Hepatocyte (in vitro differentiated cells): Measurements from ENCODE around the gene SLC25A33. TPM values are rescaled to one million over a fixed set of nuclear protein-coding genes. Genes with fewer than 3 reads are reported as not detected.
"Not testable (repeated sequence)": the region's sequence is repeated elsewhere in the genome, so short reads cannot be mapped to it uniquely, and the experiment has no call there.

ENCODE experiments used
- DNase-seq: peaks from one replicate; pipeline ENCODE4 v3.0.0-alpha.2; 2016; ENCODE audit warnings: low spot score
- H2AFZ ChIP-seq: fragments of 200-600 bp; sonication (generic); 2 replicates; pipeline ENCODE4 v1.6.0; 2016; ENCODE audit warnings: antibody characterized with exemption, mild to moderate bottlenecking
- H3K27ac ChIP-seq: fragments of 200-600 bp; sonication (generic); 2 replicates; pipeline ENCODE4 v1.5.1; 2016; ENCODE audit warnings: mild to moderate bottlenecking
- H3K27me3 ChIP-seq: fragments of 200-600 bp; sonication (generic); 2 replicates; pipeline ENCODE4 v1.6.1; 2016
- H3K36me3 ChIP-seq: fragments of 200-600 bp; sonication (generic); replicated peaks from 2 replicates; pipeline ENCODE4 v1.5.1; 2016; ENCODE audit warnings: low read depth; ENCODE audit not compliant: insufficient read depth
- H3K4me1 ChIP-seq: fragments of 200-600 bp; sonication (generic); 2 replicates; pipeline ENCODE4 v1.5.1; 2016; ENCODE audit warnings: mild to moderate bottlenecking, moderate library complexity; ENCODE audit not compliant: insufficient read depth
- H3K4me2 ChIP-seq: fragments of 200-600 bp; sonication (generic); 2 replicates; pipeline ENCODE4 v1.6.0; 2016
- H3K4me3 ChIP-seq: fragments of 200-600 bp; sonication (generic); 2 replicates; pipeline ENCODE4 v1.5.1; 2016; ENCODE audit warnings: mild to moderate bottlenecking
- H3K79me2 ChIP-seq: fragments of 200-600 bp; sonication (generic); 2 replicates; pipeline ENCODE4 v1.6.0; 2017; ENCODE audit warnings: mild to moderate bottlenecking
- H3K9me2 ChIP-seq: fragments of 200-600 bp; sonication (generic); replicated peaks from 2 replicates; pipeline ENCODE4 v1.6.0; 2017; ENCODE audit warnings: mild to moderate bottlenecking; ENCODE audit not compliant: insufficient read depth
- H3K9me3 ChIP-seq: fragments of 200-600 bp; sonication (generic); 2 replicates; pipeline ENCODE4 v1.5.1; 2016; ENCODE audit warnings: low read depth, mild to moderate bottlenecking
- H4K20me1 ChIP-seq: fragments of 200-600 bp; sonication (generic); 2 replicates; pipeline ENCODE4 v1.6.0; 2016; ENCODE audit warnings: mild to moderate bottlenecking; ENCODE audit not compliant: insufficient read depth, poor library complexity, severe bottlenecking
- EZH2 ChIP-seq: fragments of 200-600 bp; sonication (generic); IDR thresholded peaks from 2 replicates; pipeline ENCODE4 v1.6.1; 2016; ENCODE audit warnings: antibody characterized with exemption, mild to moderate bottlenecking, borderline replicate concordance
- EZH2phosphoT487 ChIP-seq: fragments of 200-600 bp; sonication (generic); IDR thresholded peaks from one replicate; pipeline ENCODE4 v1.6.1; 2018; ENCODE audit warnings: antibody characterized with exemption, mild to moderate bottlenecking, low read depth, moderate library complexity; ENCODE audit not compliant: unreplicated experiment, severe bottlenecking
- WGBS: methylation state at CpG from one replicate; pipeline ENCODE4 v1.1.6; 2016; ENCODE audit warnings: low lambda C conversion rate; ENCODE audit errors: missing lambda C conversion rate; 5-methylcytosine and 5-hydroxymethylcytosine counted together
- polyA plus RNA-seq: library from polyadenylated mRNA; unstranded; fragments of >200 nt; fragmentation: Nextera tagmentation; extraction: Ambion mirVana; gene quantifications from 2 replicates; pipeline ENCODE4 v1.2.1, GENCODE V29; 2016
- total RNA-seq: library from RNA; depleted of rRNA; stranded (reverse); fragments of >200 nt; gene quantifications from 2 replicates; pipeline ENCODE4 v1.2.3, GENCODE V29; 2014
- TF ChIP-seq, protein P1 (sequence below): fragments of 200-600 bp; sonication (generic); IDR thresholded peaks from 2 replicates; pipeline ENCODE4 v1.5.1; 2016; ENCODE audit warnings: antibody characterized with exemption, mild to moderate bottlenecking; ENCODE audit not compliant: poor library complexity

The SLC25A33 gene
- total and polyA plus RNA-seq, 2 experiments from 2014 or later, result 14.4 to 21.7 TPM

DNA sequence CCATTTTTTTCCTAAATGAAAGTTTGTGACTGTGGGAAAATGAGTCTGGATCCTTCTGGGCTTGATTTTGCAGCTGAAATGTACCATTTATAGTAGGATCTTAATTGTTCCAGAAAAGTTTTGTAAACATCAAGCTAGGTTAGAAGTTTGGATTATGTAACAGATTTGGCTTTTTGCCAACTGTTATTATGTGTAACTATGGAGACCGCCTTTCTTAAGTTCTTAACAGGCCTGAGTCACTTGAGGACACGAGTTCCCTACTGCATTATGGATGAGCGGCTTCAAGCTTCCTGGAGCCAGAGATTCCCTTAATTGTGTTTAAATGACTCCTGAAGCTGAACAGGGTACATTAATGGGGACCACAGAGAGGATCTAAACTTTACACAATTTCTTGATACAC lies 22.2 kb downstream of the SLC25A33 start:
- Histone ChIP-seq H3K27ac (no peak overlapping the region), H4K20me1 (no peaks in the 10 kb centered on the region), H3K27me3 (no peaks in the 10 kb centered on the region), H3K79me2 (peaks cover 30% of the 10 kb centered on the region), H3K9me2 (no peaks in the 10 kb centered on the region), H3K36me3 (no peaks in the 10 kb centered on the region), H2AFZ (no peak overlapping the region), H3K4me3 (no peak overlapping the region), H3K4me1 (no peaks in the 10 kb centered on the region), H3K4me2 (no peak overlapping the region), H3K9me3 (no peaks in the 10 kb centered on the region)
- no peak for TF ChIP-seq EZH2
- no peak for TF ChIP-seq EZH2phosphoT487
- TF ChIP-seq, protein P1, sequence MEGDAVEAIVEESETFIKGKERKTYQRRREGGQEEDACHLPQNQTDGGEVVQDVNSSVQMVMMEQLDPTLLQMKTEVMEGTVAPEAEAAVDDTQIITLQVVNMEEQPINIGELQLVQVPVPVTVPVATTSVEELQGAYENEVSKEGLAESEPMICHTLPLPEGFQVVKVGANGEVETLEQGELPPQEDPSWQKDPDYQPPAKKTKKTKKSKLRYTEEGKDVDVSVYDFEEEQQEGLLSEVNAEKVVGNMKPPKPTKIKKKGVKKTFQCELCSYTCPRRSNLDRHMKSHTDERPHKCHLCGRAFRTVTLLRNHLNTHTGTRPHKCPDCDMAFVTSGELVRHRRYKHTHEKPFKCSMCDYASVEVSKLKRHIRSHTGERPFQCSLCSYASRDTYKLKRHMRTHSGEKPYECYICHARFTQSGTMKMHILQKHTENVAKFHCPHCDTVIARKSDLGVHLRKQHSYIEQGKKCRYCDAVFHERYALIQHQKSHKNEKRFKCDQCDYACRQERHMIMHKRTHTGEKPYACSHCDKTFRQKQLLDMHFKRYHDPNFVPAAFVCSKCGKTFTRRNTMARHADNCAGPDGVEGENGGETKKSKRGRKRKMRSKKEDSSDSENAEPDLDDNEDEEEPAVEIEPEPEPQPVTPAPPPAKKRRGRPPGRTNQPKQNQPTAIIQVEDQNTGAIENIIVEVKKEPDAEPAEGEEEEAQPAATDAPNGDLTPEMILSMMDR, result no peak
- peak; percentile 81 for DNase-seq
- WGBS, result 67% methylated on average over 3 of the region's 3 CpGs

- DNase-seq, result no peak
Observed at GRCh38 chr1:9569267-9569666, 30.0 kb downstream of the SLC25A33 start.

GRCh38 chr1:9570886-9571529 lies 31.7 kb downstream of the SLC25A33 start:
- 96% methylated on average over 16 of the region's 16 CpGs for WGBS
- not testable (repeated sequence) for DNase-seq

More at GRCh38 chr1:9569267-9569666, 30.0 kb downstream of the SLC25A33 start:
- no peaks in the 10 kb centered on the region for H3K9me3 ChIP-seq
- no peaks in the 10 kb centered on the region for H4K20me1 ChIP-seq
- H3K27me3 ChIP-seq, result no peaks in the 10 kb centered on the region
- no peaks in the 10 kb centered on the region for H3K9me2 ChIP-seq
- no peaks in the 10 kb centered on the region for H3K36me3 ChIP-seq
- peaks cover 13% of the 10 kb centered on the region for H3K79me2 ChIP-seq
- TF ChIP-seq EZH2, result no peak
- TF ChIP-seq EZH2phosphoT487, result no peak
- TF ChIP-seq, protein P1, result no peak
- H3K4me3 ChIP-seq, result no peak overlapping the region
- no peak overlapping the region for H3K27ac ChIP-seq
- no peak overlapping the region for H3K4me2 ChIP-seq
- no peak overlapping the region for H2AFZ ChIP-seq
- 75% methylated on average over 1 of the region's 1 CpG for WGBS
- H3K4me1 ChIP-seq, result no peaks in the 10 kb centered on the region

GRCh38 chr1:9573723-9574122 lies 34.5 kb downstream of the SLC25A33 start:
- H3K4me3 ChIP-seq, result no peak overlapping the region
- TF ChIP-seq, protein P1, result peak; percentile 49
- TF ChIP-seq EZH2phosphoT487 (no peak), EZH2 (no peak)
- H3K9me2 ChIP-seq, result no peaks in the 10 kb centered on the region
- H3K4me1 ChIP-seq, result peaks cover 4% of the 10 kb centered on the region
- WGBS, result 90% methylated on average over 2 of the region's 2 CpGs
- no peak overlapping the region for H3K27ac ChIP-seq
- no peak overlapping the region for H2AFZ ChIP-seq
- no peak for DNase-seq
- H4K20me1 ChIP-seq, result no peaks in the 10 kb centered on the region
- H3K36me3 ChIP-seq, result no peaks in the 10 kb centered on the region
- H3K79me2 ChIP-seq, result no peaks in the 10 kb centered on the region
- H3K9me3 ChIP-seq, result no peaks in the 10 kb centered on the region
- H3K4me2 ChIP-seq, result no peak overlapping the region
- no peaks in the 10 kb centered on the region for H3K27me3 ChIP-seq

More at GRCh38 chr1:9570886-9571529, 31.7 kb downstream of the SLC25A33 start:
- not testable (repeated sequence) for H3K27ac ChIP-seq, H3K9me2 ChIP-seq, H2AFZ ChIP-seq, H3K9me3 ChIP-seq, H3K79me2 ChIP-seq, H3K27me3 ChIP-seq, H4K20me1 ChIP-seq, H3K36me3 ChIP-seq, H3K4me1 ChIP-seq, H3K4me2 ChIP-seq, H3K4me3 ChIP-seq
